ENCODE results near the gene NACA2.

DNA sequence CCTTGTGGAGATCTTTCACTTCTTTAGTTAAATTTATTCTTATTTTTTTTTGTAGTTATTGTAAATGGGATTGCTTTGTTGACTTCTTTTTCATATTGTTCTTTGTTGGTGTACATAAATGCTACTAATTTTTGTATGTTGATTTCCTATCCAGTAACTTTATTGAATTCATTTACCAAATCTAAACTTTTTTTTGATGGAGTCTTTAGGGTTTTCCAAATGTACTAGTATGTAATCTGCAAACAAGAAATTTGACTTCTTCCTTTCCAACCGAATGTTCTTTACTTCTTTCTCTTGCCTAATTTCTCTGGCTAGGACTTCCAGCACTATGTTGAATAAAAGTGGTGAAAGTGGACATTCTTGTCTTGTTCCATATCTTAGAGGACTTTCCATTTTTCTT is 41.8 kb upstream of the NACA2 start:
- TF ChIP-seq, protein P1, sequence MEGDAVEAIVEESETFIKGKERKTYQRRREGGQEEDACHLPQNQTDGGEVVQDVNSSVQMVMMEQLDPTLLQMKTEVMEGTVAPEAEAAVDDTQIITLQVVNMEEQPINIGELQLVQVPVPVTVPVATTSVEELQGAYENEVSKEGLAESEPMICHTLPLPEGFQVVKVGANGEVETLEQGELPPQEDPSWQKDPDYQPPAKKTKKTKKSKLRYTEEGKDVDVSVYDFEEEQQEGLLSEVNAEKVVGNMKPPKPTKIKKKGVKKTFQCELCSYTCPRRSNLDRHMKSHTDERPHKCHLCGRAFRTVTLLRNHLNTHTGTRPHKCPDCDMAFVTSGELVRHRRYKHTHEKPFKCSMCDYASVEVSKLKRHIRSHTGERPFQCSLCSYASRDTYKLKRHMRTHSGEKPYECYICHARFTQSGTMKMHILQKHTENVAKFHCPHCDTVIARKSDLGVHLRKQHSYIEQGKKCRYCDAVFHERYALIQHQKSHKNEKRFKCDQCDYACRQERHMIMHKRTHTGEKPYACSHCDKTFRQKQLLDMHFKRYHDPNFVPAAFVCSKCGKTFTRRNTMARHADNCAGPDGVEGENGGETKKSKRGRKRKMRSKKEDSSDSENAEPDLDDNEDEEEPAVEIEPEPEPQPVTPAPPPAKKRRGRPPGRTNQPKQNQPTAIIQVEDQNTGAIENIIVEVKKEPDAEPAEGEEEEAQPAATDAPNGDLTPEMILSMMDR (IDR thresholded peaks at IDR 0.05; ENCODE audit: low read depth, low read length, poor library complexity, severe bottlenecking) = no peak
- TF ChIP-seq EZH2phosphoT487 (IDR thresholded peaks at IDR 0.05; ENCODE audit: borderline replicate concordance, low read length) = no peak
